CD8-positive, alpha-beta memory T cell (primary cell): ENCODE data around the gene HEXIM1. TPM values are rescaled to one million over a fixed set of nuclear protein-coding genes. Genes with fewer than 3 reads are reported as not detected.

ENCODE experiments used
- CTCF ChIA-PET: fragments of 350-600 bp; sonication (Branson Sonifier 250); formaldehyde crosslinking; loops from one replicate; lab custom pipeline; 2021; ENCODE audit warnings: antibody characterized with exemption; lab: Charles Lee
- POLR2A ChIA-PET: fragments of 350-600 bp; sonication (Branson Sonifier 250); formaldehyde crosslinking; loops from one replicate; lab custom pipeline; 2021; ENCODE audit warnings: antibody characterized with exemption; lab: Charles Lee
- DNase-seq, 5 donors: peaks; one replicate each; pipeline versions ENCODE4 v3.0.0 to v3.0.0-alpha.2; 2020 to 2022; ENCODE audit warnings: mixed read lengths in 1 of 5
- H3K27ac ChIP-seq: one replicate; pipeline ENCODE4 v1.7.0; 2013; ENCODE audit warnings: low read depth, mild to moderate bottlenecking, low read length, moderate library complexity
- H3K27me3 ChIP-seq: 2 replicates; pipeline ENCODE4 v1.7.0; 2013; ENCODE audit warnings: low read length, mild to moderate bottlenecking; ENCODE audit not compliant: insufficient read depth, poor library complexity, severe bottlenecking
- H3K36me3 ChIP-seq: 2 replicates; pipeline ENCODE4 v1.7.0; 2013; ENCODE audit warnings: mild to moderate bottlenecking, low read length, moderate library complexity; ENCODE audit not compliant: insufficient read depth
- H3K4me1 ChIP-seq: 2 replicates; pipeline ENCODE4 v1.7.0; 2013; ENCODE audit warnings: mild to moderate bottlenecking, low read length, moderate library complexity; ENCODE audit not compliant: insufficient read depth
- H3K4me3 ChIP-seq: 2 replicates; pipeline ENCODE4 v1.7.0; 2013; ENCODE audit warnings: mild to moderate bottlenecking, low read length
- H3K9me3 ChIP-seq: 2 replicates; pipeline ENCODE4 v1.7.0; 2013; ENCODE audit warnings: mild to moderate bottlenecking, low read length
- H3K27ac Mint-ChIP-seq, 8 donors: one replicate each; pipeline ENCODE4 v1.8.0; 2020 to 2021; ENCODE audit warnings: mixed read lengths in 8 of 8, mild to moderate bottlenecking in 6 of 8, inconsistent platforms in 3 of 8, moderate library complexity in 3 of 8
- H3K27me3 Mint-ChIP-seq, 2 donors: one replicate each; pipeline ENCODE4 v1.8.0; 2020 to 2021; ENCODE audit warnings: mixed read lengths in 2 of 2, mild to moderate bottlenecking in 1 of 2, moderate library complexity in 1 of 2
- H3K36me3 Mint-ChIP-seq, 3 donors: one replicate each; pipeline ENCODE4 v1.8.0; 2020 to 2021; ENCODE audit warnings: mixed read lengths in 3 of 3, inconsistent platforms in 1 of 3, mild to moderate bottlenecking in 1 of 3
- H3K4me1 Mint-ChIP-seq, 3 donors: one replicate each; pipeline ENCODE4 v1.8.0; 2020 to 2021; ENCODE audit warnings: mixed read lengths in 3 of 3, inconsistent platforms in 1 of 3, mild to moderate bottlenecking in 1 of 3
- H3K4me3 Mint-ChIP-seq, 7 donors: one replicate each; pipeline ENCODE4 v1.8.0; 2020 to 2021; ENCODE audit warnings: mixed read lengths in 7 of 7, mild to moderate bottlenecking in 6 of 7, moderate library complexity in 4 of 7, inconsistent platforms in 2 of 7
- H3K9me3 Mint-ChIP-seq, 5 donors: one replicate each; pipeline ENCODE4 v1.8.0; 2020 to 2022; ENCODE audit warnings: mixed read lengths in 5 of 5, mild to moderate bottlenecking in 3 of 5, moderate library complexity in 2 of 5, inconsistent platforms in 1 of 5
- polyA plus RNA-seq: library from polyadenylated mRNA; unstranded; fragments of 300-500 nt; fragmentation: Illumina TruSeq; gene quantifications from one replicate; pipeline ENCODE4 v1.2.3, GENCODE V29; 2021
- total RNA-seq, 2 experiments: library from RNA; stranded (reverse); gene quantifications; one replicate each; pipeline ENCODE4 v1.2.3, GENCODE V29; 2021

HEXIM1 gene
- total and polyA plus RNA-seq, 3 experiments from 2014 or later = 5.6 to 51.1 (median 48.3) TPM

DNA sequence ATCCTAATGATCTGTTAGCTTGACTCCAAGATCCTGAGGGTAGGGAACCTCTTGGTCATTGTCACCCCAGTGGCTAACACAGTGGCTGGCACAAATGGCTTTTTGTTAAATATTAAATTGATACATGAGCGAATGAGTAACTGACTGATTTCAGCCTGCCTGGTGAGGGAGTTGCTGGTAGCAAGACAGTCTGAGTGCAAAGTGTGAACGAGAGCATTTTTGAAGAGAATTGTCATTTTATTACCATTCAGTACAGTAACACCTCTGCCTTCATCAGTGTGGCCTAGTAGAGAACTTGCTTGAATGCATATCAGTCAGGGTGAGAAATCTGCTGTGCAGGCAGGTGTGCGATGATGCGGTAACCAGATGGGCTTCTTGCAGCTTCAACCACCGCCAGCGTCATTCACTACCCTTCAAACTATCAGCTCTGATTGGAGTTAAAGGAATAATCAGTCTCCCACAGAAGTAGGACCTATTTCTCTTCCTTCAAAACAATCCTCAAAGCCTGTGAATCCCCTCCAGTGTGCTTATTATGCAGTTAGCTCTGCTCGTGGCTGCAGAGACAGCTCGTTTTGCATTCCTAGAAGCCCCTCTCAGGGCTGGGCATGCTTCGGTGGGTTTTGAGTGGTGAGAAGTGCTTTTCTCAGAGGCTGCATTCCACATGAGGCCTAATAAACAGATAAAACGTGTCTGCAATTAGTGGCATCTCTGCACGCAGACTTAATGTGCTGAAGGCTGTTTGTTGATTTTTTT lies 42.4 kb downstream of the HEXIM1 start:
- Mint-ChIP-seq H3K36me3 (no peaks in the 10 kb centered on the region), H3K4me3 (no peak overlapping the region), H3K27me3 (no peaks in the 10 kb centered on the region), H3K9me3 (no peaks in the 10 kb centered on the region), H3K4me1 (no peaks in the 10 kb centered on the region), H3K27ac (peak overlapping the region in 1 of 8 donors; percentile 37)
- H3K9me3 ChIP-seq = no peaks in the 10 kb centered on the region
- CTCF ChIA-PET = interaction anchor here (0.8 to 1.9 kb wide), 3 partner anchors 28 to 55 kb away, joined by 3 to 10 read pairs (median 4); partner anchors contain the start of gene ACBD4
- POLR2A ChIA-PET = no interaction called here
- DNase-seq = no peak
- H3K36me3 ChIP-seq = no peaks in the 10 kb centered on the region
- no peaks in the 10 kb centered on the region for H3K4me1 ChIP-seq
- H3K27me3 ChIP-seq = no peaks in the 10 kb centered on the region
- H3K4me3 ChIP-seq = no peak overlapping the region
- no peak overlapping the region for H3K27ac ChIP-seq

DNA sequence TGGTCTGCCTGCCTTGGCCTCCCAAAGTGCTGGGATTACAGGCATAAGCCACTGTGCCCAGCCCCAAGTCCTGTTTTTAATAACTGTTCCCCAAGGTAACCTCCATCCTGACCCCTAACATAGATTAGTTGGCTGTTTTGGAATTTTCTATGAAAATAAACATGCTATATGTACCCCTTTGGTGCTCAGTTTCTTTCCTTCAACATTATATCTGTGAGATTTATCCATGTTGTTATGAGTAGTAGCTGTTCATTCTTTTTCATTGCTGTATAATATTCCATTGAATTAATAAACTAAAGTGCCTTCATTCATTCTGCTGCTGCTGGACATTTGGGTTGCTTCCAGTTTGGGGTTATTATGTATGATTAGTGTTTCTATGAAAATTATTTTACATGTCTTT lies 47.1 kb downstream of the HEXIM1 start:
- Histone ChIP-seq H3K4me1 (no peaks in the 10 kb centered on the region), H3K36me3 (no peaks in the 10 kb centered on the region), H3K4me3 (no peak overlapping the region), H3K27ac (no peak overlapping the region), H3K9me3 (no peaks in the 10 kb centered on the region), H3K27me3 (no peaks in the 10 kb centered on the region)
- Mint-ChIP-seq H3K36me3 (no peaks in the 10 kb centered on the region), H3K9me3 (no peaks in the 10 kb centered on the region), H3K4me3 (no peak overlapping the region), H3K27me3 (no peaks in the 10 kb centered on the region), H3K4me1 (peaks cover 1 to 5% (median 4%) of the 10 kb centered on the region in 3 donors), H3K27ac (no peak overlapping the region)
- POLR2A ChIA-PET = interaction anchor here (1.1 kb wide), 1 partner anchor 60 kb away, joined by 6 read pairs; the partner anchor contains the start of gene ACBD4
- CTCF ChIA-PET = interaction anchor here (1.1 to 10.7 kb wide), 4 partner anchors 44 to 63 kb away, joined by 3 to 199 read pairs (median 48); partner anchors contain the start of genes ACBD4, HEXIM1 and PLCD3
- DNase-seq = no peak

DNA sequence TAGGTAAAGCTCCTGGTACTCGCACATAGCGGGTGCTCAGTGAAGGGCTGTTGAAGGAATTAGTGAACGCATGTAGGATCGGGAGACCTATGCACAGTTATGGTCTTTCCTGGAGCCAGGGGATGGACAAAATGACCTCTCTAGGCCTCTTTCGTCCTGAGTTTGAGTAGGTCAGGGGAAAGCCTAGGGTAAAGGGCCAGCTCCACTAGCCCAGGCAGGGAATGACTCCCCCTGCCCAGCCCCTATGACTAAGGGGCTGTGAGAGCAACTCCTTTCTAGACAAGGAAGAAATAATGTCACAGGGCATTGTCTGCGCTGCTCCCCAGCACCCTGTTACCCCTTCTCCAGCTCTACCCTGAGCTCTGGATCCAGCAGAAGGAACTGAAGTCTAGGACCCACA lies 48.8 kb downstream of the HEXIM1 start:
- H3K9me3 ChIP-seq = no peaks in the 10 kb centered on the region
- no peaks in the 10 kb centered on the region for H3K36me3 Mint-ChIP-seq
- CTCF ChIA-PET = interaction anchor here (0.7 to 10.7 kb wide), 38 partner anchors 8 to 343 kb away, joined by 3 to 199 read pairs (median 4); partner anchors contain the start of genes ACBD4, HEXIM1 and HEXIM2
- H3K9me3 Mint-ChIP-seq = no peaks in the 10 kb centered on the region
- POLR2A ChIA-PET = interaction anchor here (0.6 to 2.3 kb wide), 5 partner anchors 8 to 260 kb away, joined by 3 to 14 read pairs (median 9); partner anchors contain the start of genes ACBD4, HEXIM1 and HEXIM2
- peaks cover 1 to 5% (median 4%) of the 10 kb centered on the region in 3 donors for H3K4me1 Mint-ChIP-seq
- no peak for DNase-seq
- peak overlapping the region in 1 of 8 donors; percentile 47 for H3K27ac Mint-ChIP-seq
- H3K4me1 ChIP-seq = no peaks in the 10 kb centered on the region
- H3K27me3 ChIP-seq = no peaks in the 10 kb centered on the region
- H3K27ac ChIP-seq = no peak overlapping the region
- H3K36me3 ChIP-seq = no peaks in the 10 kb centered on the region
- no peak overlapping the region for H3K4me3 Mint-ChIP-seq
- H3K4me3 ChIP-seq = no peak overlapping the region
- H3K27me3 Mint-ChIP-seq = no peaks in the 10 kb centered on the region

DNA sequence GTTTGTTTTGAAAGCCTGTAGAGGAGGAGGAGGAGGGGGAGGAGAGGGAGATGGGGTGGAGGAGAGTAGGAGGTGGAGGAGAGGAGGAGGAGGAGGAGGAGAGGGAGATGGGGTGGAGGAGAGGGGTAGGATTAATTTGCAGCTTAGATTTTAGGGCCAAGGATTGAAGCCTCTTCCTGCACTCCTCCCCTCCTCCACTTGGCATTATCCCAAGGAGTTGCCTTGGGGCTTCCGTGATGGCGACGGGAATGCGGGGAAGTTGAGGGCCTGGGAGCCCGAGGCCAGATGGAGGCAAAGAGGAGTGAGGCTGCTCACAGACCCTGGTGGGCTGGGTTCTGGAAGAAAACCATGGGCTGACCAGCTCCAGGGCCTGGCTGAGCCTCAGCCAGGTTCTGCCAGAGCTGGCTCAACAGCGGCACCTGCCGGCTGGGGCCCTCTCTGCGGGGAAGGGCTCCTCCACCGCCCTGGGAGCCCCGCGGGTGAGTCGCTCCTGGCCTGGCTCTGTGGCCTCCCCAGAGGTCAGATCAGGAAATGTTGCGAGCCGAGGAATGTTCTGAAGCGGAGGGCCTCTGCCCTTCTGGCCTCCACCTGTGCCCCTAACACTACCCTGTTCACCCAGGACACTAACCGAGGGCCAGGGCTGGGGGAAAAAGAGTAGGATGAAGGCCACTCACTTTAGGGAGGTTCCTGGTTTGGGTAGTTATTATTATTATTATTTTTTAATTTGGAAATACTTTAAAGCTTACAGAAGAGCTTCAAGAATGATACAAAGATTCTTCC lies 49.5 kb downstream of the HEXIM1 start:
- no peaks in the 10 kb centered on the region for H3K4me1 ChIP-seq
- no peaks in the 10 kb centered on the region for H3K36me3 ChIP-seq
- H3K27ac ChIP-seq = no peak overlapping the region
- no peak overlapping the region for H3K4me3 Mint-ChIP-seq
- H3K27ac Mint-ChIP-seq = no peak overlapping the region
- ChIA-PET POLR2A (interaction anchor here (0.6 to 2.3 kb wide), 5 partner anchors 9 to 259 kb away, joined by 3 to 14 read pairs (median 9); partner anchors contain the start of genes ACBD4, HEXIM1 and HEXIM2), CTCF (interaction anchor here (0.7 to 10.7 kb wide), 41 partner anchors 9 to 1067 kb away, joined by 3 to 199 read pairs (median 4); partner anchors contain the start of genes ACBD4, HEXIM1, HEXIM2 and PLCD3)
- H3K9me3 ChIP-seq = no peaks in the 10 kb centered on the region
- H3K36me3 Mint-ChIP-seq = no peaks in the 10 kb centered on the region
- peaks cover 1 to 5% (median 4%) of the 10 kb centered on the region in 3 donors for H3K4me1 Mint-ChIP-seq
- no peaks in the 10 kb centered on the region for H3K27me3 ChIP-seq
- no peak overlapping the region for H3K4me3 ChIP-seq
- no peaks in the 10 kb centered on the region for H3K27me3 Mint-ChIP-seq
- DNase-seq = peak; percentile 74 to 86 (median 83)
- H3K9me3 Mint-ChIP-seq = no peaks in the 10 kb centered on the region

- Mint-ChIP-seq H3K27me3 (peaks cover 0 to 1% of the 10 kb centered on the region in 2 donors), H3K36me3 (no peaks in the 10 kb centered on the region), H3K27ac (no peak overlapping the region), H3K9me3 (no peaks in the 10 kb centered on the region), H3K4me1 (peaks cover 1 to 5% (median 4%) of the 10 kb centered on the region in 3 donors), H3K4me3 (no peak overlapping the region)
- no peaks in the 10 kb centered on the region for H3K4me1 ChIP-seq
- no peaks in the 10 kb centered on the region for H3K27me3 ChIP-seq
- no peak overlapping the region for H3K4me3 ChIP-seq
- POLR2A ChIA-PET = no interaction called here
- no peak for DNase-seq
- H3K9me3 ChIP-seq = no peaks in the 10 kb centered on the region
- no peaks in the 10 kb centered on the region for H3K36me3 ChIP-seq
- CTCF ChIA-PET = interaction anchor here (1.4 to 10.7 kb wide), 2 partner anchors 52 to 65 kb away, joined by 4 to 199 read pairs; partner anchors contain the start of genes ACBD4 and HEXIM1
- H3K27ac ChIP-seq = no peak overlapping the region
Measured at GRCh38 chr17:45200701-45201100, 52.4 kb downstream of the HEXIM1 start.

DNA sequence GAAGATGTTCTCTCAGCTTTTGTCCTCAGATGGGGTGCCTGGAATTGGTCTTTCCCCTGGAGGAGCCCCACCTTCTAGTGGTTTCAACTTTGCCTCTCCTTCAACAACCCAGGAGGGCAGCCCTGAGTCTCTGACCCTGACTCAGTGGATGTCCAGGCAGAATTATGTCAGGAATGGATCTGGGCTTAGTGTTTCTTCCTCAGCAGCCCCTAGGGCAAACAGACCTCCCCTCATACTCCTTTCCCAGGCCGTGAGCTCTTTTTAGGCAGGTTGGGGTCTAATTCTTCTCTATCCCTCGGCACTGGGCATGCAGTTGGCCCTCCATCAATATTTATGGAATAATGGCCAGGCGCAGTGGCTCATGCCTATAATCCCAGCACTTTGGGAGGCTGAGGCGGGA lies 53.2 kb downstream of the HEXIM1 start:
- H3K27me3 Mint-ChIP-seq = peaks cover 0 to 1% of the 10 kb centered on the region in 2 donors
- H3K4me3 Mint-ChIP-seq = no peak overlapping the region
- ChIA-PET CTCF (interaction anchor here (10.7 kb wide), 1 partner anchor 66 kb away, joined by 199 read pairs; the partner anchor contains the start of gene ACBD4), POLR2A (no interaction called here)
- Histone ChIP-seq H3K27me3 (no peaks in the 10 kb centered on the region), H3K4me3 (no peak overlapping the region), H3K27ac (no peak overlapping the region), H3K9me3 (no peaks in the 10 kb centered on the region), H3K4me1 (no peaks in the 10 kb centered on the region), H3K36me3 (no peaks in the 10 kb centered on the region)
- no peak for DNase-seq
- peaks cover 0 to 2% (median 1%) of the 10 kb centered on the region in 3 donors for H3K36me3 Mint-ChIP-seq
- H3K9me3 Mint-ChIP-seq = no peaks in the 10 kb centered on the region
- H3K4me1 Mint-ChIP-seq = peaks cover 1 to 5% (median 4%) of the 10 kb centered on the region in 3 donors
- H3K27ac Mint-ChIP-seq = no peak overlapping the region
